HEK293 (cell line): ENCODE results near the gene FCRL1.

Experiments used
- CTCF ChIA-PET: fragments of 350-600 bp; formaldehyde crosslinking; extraction: SDS; loops from one replicate; lab custom pipeline; 2021; ENCODE audit warnings: antibody characterized with exemption; lab: Yijun Ruan, JAX
- POLR2A ChIA-PET: fragments of 300-600 bp; formaldehyde crosslinking; extraction: SDS; loops from one replicate; lab custom pipeline; 2020; ENCODE audit warnings: antibody characterized with exemption, inconsistent platforms; lab: Yijun Ruan, JAX
- H3K27ac ChIP-seq: fragments of 200-500 bp; sonication (Bioruptor generic); 2 replicates; pipeline ENCODE4 v1.5.1; 2014; ENCODE audit warnings: low read depth, low read length, control low read depth, inconsistent platforms; ENCODE audit errors: extremely low read depth
- H3K36me3 ChIP-seq, 2 experiments: fragments of 200-500 bp in 1 of 2; sonication (Bioruptor generic) in 1 of 2; 1 replicate in 1 of 2; 2 replicates in 1 of 2; pipeline ENCODE4 v1.5.1; 2014 to 2017; ENCODE audit warnings: inconsistent platforms in 2 of 2, low read length in 2 of 2; ENCODE audit not compliant: control insufficient read depth in 2 of 2, insufficient read depth in 1 of 2
- H3K4me1 ChIP-seq: fragments of 200-500 bp; sonication (Bioruptor generic); 2 replicates; pipeline ENCODE4 v1.5.1; 2014; ENCODE audit warnings: mild to moderate bottlenecking, low read length, inconsistent platforms; ENCODE audit not compliant: control insufficient read depth, insufficient read depth
- H3K4me3 ChIP-seq: 2 replicates; pipeline ENCODE4 v1.5.1; 2011; ENCODE audit warnings: low read depth, mild to moderate bottlenecking, control low read depth, low read length, moderate library complexity
- H3K9me3 ChIP-seq: fragments of 200-500 bp; sonication (Bioruptor generic); 2 replicates; pipeline ENCODE4 v1.5.1; 2014; ENCODE audit warnings: low read depth, low read length, inconsistent platforms; ENCODE audit not compliant: control insufficient read depth, insufficient read depth
- ELK4 ChIP-seq: IDR thresholded peaks from 2 replicates; pipeline ENCODE4 v1.6.1; 2011; ENCODE audit warnings: mild to moderate bottlenecking, low read depth, low read length, borderline replicate concordance
- HOXC10 ChIP-seq: sonication (generic); formaldehyde crosslinking; IDR thresholded peaks from 2 replicates; pipeline ENCODE4 v1.8.1; 2023; ENCODE audit warnings: mild to moderate bottlenecking, missing genetic modification reagents
- IKZF3 ChIP-seq: fragments of 450-650 bp; IDR thresholded peaks from 2 replicates; pipeline ENCODE4 v1.5.0; 2018; ENCODE audit warnings: missing biosample characterization, mild to moderate bottlenecking, missing genetic modification characterization, moderate library complexity
- SP2 ChIP-seq: fragments of 450-650 bp; formaldehyde crosslinking; IDR thresholded peaks from 2 replicates; pipeline ENCODE4 v1.5.1; 2016; ENCODE audit warnings: missing biosample characterization, missing genetic modification characterization
- ZBTB1 ChIP-seq: fragments of 450-650 bp; formaldehyde crosslinking; IDR thresholded peaks from 2 replicates; pipeline ENCODE4 v1.5.1; 2016; ENCODE audit warnings: missing biosample characterization, missing genetic modification characterization
- ZBTB11 ChIP-seq: fragments of 450-650 bp; formaldehyde crosslinking; conservative IDR thresholded peaks from 2 replicates; pipeline ENCODE4 v1.5.1; 2016; ENCODE audit warnings: low read depth, missing biosample characterization, missing genetic modification characterization
- ZBTB7A ChIP-seq: fragments of 450-650 bp; formaldehyde crosslinking; IDR thresholded peaks from 2 replicates; pipeline ENCODE4 v1.5.1; 2016; ENCODE audit warnings: low read depth, missing biosample characterization, missing genetic modification characterization
- ZNF132 ChIP-seq: fragments of 450-650 bp; formaldehyde crosslinking; IDR thresholded peaks from 2 replicates; pipeline ENCODE4 v1.5.1; 2017; ENCODE audit warnings: missing biosample characterization, missing genetic modification characterization, borderline replicate concordance
- ZNF18 ChIP-seq: fragments of 450-650 bp; formaldehyde crosslinking; IDR thresholded peaks from 2 replicates; pipeline ENCODE4 v1.5.1; 2016; ENCODE audit warnings: missing biosample characterization, missing genetic modification characterization
- ZNF335 ChIP-seq: fragments of 450-650 bp; formaldehyde crosslinking; conservative IDR thresholded peaks from 2 replicates; pipeline ENCODE4 v1.5.1; 2016; ENCODE audit warnings: missing biosample characterization, missing genetic modification characterization
- ZNF350 ChIP-seq: fragments of 450-650 bp; formaldehyde crosslinking; IDR thresholded peaks from 2 replicates; pipeline ENCODE4 v1.5.0; 2017; ENCODE audit warnings: missing biosample characterization, mild to moderate bottlenecking, missing genetic modification characterization
- ZNF354C ChIP-seq: fragments of 450-650 bp; formaldehyde crosslinking; IDR thresholded peaks from 2 replicates; pipeline ENCODE4 v1.5.1; 2016; ENCODE audit warnings: missing biosample characterization, missing genetic modification characterization, low read depth, borderline replicate concordance
- ZNF366 ChIP-seq: fragments of 450-650 bp; formaldehyde crosslinking; conservative IDR thresholded peaks from 2 replicates; pipeline ENCODE4 v1.5.1; 2016; ENCODE audit warnings: missing biosample characterization, missing genetic modification characterization
- ZNF416 ChIP-seq: fragments of 450-650 bp; formaldehyde crosslinking; IDR thresholded peaks from 2 replicates; pipeline ENCODE4 v1.5.1; 2016; ENCODE audit warnings: missing biosample characterization, missing genetic modification characterization
- ZNF488 ChIP-seq: fragments of 450-650 bp; formaldehyde crosslinking; IDR thresholded peaks from 2 replicates; pipeline ENCODE4 v1.5.1; 2016; ENCODE audit warnings: missing biosample characterization, missing genetic modification characterization
- ZNF558 ChIP-seq: fragments of 450-650 bp; formaldehyde crosslinking; IDR thresholded peaks from 2 replicates; pipeline ENCODE4 v1.5.1; 2016; ENCODE audit warnings: missing biosample characterization, missing genetic modification characterization
- ZNF626 ChIP-seq: fragments of 450-650 bp; sonication (Bioruptor Pico); formaldehyde crosslinking; IDR thresholded peaks from 2 replicates; pipeline ENCODE4 v1.5.1; 2018; ENCODE audit warnings: missing biosample characterization, missing genetic modification characterization, inconsistent platforms
- ZNF629 ChIP-seq: fragments of 450-650 bp; formaldehyde crosslinking; IDR thresholded peaks from 2 replicates; pipeline ENCODE4 v1.5.1; 2017; ENCODE audit warnings: missing biosample characterization, missing genetic modification characterization
- ZNF701 ChIP-seq: fragments of 450-650 bp; formaldehyde crosslinking; IDR thresholded peaks from 2 replicates; pipeline ENCODE4 v1.5.1; 2016; ENCODE audit warnings: missing biosample characterization, missing genetic modification characterization
- ZNF792 ChIP-seq: fragments of 450-650 bp; formaldehyde crosslinking; IDR thresholded peaks from 2 replicates; pipeline ENCODE4 v1.5.1; 2016; ENCODE audit warnings: missing biosample characterization, missing genetic modification characterization
- ZSCAN30 ChIP-seq: fragments of 450-650 bp; IDR thresholded peaks from 2 replicates; pipeline ENCODE4 v1.5.1; 2018; ENCODE audit warnings: missing biosample characterization, mild to moderate bottlenecking, missing genetic modification characterization, moderate library complexity
- ZXDB ChIP-seq: fragments of 450-650 bp; formaldehyde crosslinking; IDR thresholded peaks from 2 replicates; pipeline ENCODE4 v1.5.1; 2016; ENCODE audit warnings: missing biosample characterization, missing genetic modification characterization
- TF ChIP-seq, protein P1 (sequence below): fragments of 450-650 bp; formaldehyde crosslinking; IDR thresholded peaks from 2 replicates; pipeline ENCODE4 v1.5.1; 2017; ENCODE audit warnings: missing biosample characterization, missing genetic modification characterization
- TF ChIP-seq, protein P2 (sequence below): fragments of 450-650 bp; formaldehyde crosslinking; IDR thresholded peaks from 2 replicates; pipeline ENCODE4 v1.5.1; 2017; ENCODE audit warnings: missing biosample characterization, missing genetic modification characterization

The FCRL1 gene

GRCh38 chr1:157829210-157829609 is 9.3 kb upstream of the FCRL1 start:
- ChIA-PET POLR2A (no interaction called here), CTCF (interaction anchor here (0.6 kb wide), 4 partner anchors 22 to 255 kb away, joined by 3 to 4 read pairs (median 3); no protein-coding TSS in a partner anchor)
- no peak overlapping the region for H3K4me3 ChIP-seq
- no peaks in the 10 kb centered on the region for H3K4me1 ChIP-seq
- no peaks in the 10 kb centered on the region for H3K36me3 ChIP-seq
- TF ChIP-seq ELK4 (no peak), SP2 (no peak), ZNF350 (tag by site-specific recombination) (no peak), ZBTB11 (tag by site-specific recombination) (no peak), ZNF558 (tag by site-specific recombination) (no peak), IKZF3 (tag by site-specific recombination) (no peak), ZNF335 (tag by site-specific recombination) (no peak), ZNF629 (tag by site-specific recombination) (no peak), ZNF488 (tag by site-specific recombination) (no peak), HOXC10 (CRISPR knock-in tag) (no peak), ZNF18 (tag by site-specific recombination) (no peak)
- H3K27ac ChIP-seq: no peak overlapping the region
- H3K9me3 ChIP-seq: no peaks in the 10 kb centered on the region

DNA sequence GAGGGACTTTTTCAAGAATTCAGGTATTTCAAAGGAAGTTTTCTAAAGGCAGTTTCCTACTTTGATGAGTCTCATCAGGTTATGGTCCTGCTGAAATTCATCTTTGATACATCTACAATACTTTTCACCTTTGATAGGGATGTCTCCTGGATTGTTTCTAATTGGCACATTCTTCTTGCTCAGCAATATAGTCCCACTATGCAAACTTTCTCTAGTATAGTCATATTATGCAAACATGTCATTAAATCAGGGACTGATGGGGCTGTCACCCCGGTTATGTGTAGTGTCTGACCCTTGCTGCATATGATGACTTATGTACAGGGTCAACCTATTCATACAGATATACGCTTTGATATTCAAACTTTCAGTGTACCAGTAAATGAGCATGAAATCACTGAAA is 379 bp upstream of the FCRL1 start:
- no peak overlapping the region for H3K4me3 ChIP-seq

GRCh38 chr1:157819215-157819614 is 705 bp downstream of the FCRL1 start:
- Histone ChIP-seq H3K4me3 (no peak overlapping the region), H3K9me3 (no peaks in the 10 kb centered on the region), H3K36me3 (no peaks in the 10 kb centered on the region), H3K27ac (no peak overlapping the region), H3K4me1 (no peaks in the 10 kb centered on the region)
- CTCF ChIA-PET: interaction anchor here (0.6 kb wide), 1 partner anchor 685 kb away, joined by 3 read pairs; no protein-coding TSS in a partner anchor
- POLR2A ChIA-PET: no interaction called here
- TF ChIP-seq ZSCAN30 (tag by site-specific recombination): no peak
- TF ChIP-seq ZXDB (tag by site-specific recombination): no peak
- no peak for TF ChIP-seq ZNF354C
- TF ChIP-seq, protein P1, sequence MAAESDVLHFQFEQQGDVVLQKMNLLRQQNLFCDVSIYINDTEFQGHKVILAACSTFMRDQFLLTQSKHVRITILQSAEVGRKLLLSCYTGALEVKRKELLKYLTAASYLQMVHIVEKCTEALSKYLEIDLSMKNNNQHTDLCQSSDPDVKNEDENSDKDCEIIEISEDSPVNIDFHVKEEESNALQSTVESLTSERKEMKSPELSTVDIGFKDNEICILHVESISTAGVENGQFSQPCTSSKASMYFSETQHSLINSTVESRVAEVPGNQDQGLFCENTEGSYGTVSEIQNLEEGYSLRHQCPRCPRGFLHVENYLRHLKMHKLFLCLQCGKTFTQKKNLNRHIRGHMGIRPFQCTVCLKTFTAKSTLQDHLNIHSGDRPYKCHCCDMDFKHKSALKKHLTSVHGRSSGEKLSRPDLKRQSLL (tag by site-specific recombination): no peak
- no peak for TF ChIP-seq ZNF626
- no peak for TF ChIP-seq ZNF416 (tag by site-specific recombination)
- TF ChIP-seq ZNF366 (tag by site-specific recombination): no peak
- TF ChIP-seq, protein P2, sequence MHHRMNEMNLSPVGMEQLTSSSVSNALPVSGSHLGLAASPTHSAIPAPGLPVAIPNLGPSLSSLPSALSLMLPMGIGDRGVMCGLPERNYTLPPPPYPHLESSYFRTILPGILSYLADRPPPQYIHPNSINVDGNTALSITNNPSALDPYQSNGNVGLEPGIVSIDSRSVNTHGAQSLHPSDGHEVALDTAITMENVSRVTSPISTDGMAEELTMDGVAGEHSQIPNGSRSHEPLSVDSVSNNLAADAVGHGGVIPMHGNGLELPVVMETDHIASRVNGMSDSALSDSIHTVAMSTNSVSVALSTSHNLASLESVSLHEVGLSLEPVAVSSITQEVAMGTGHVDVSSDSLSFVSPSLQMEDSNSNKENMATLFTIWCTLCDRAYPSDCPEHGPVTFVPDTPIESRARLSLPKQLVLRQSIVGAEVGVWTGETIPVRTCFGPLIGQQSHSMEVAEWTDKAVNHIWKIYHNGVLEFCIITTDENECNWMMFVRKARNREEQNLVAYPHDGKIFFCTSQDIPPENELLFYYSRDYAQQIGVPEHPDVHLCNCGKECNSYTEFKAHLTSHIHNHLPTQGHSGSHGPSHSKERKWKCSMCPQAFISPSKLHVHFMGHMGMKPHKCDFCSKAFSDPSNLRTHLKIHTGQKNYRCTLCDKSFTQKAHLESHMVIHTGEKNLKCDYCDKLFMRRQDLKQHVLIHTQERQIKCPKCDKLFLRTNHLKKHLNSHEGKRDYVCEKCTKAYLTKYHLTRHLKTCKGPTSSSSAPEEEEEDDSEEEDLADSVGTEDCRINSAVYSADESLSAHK: no peak
- no peak for TF ChIP-seq ZBTB7A
- no peak for TF ChIP-seq ZNF701 (tag by site-specific recombination)

More for the DNA sequence above, 379 bp upstream of the FCRL1 start:
- no peak overlapping the region for H3K27ac ChIP-seq
- no peaks in the 10 kb centered on the region for H3K36me3 ChIP-seq
- no peak for TF ChIP-seq ZNF132 (tag by site-specific recombination)
- no peak for TF ChIP-seq ZBTB1
- no peak for TF ChIP-seq ZNF792 (tag by site-specific recombination)
- ChIA-PET POLR2A (no interaction called here), CTCF (interaction anchor here (0.7 kb wide), 1 partner anchor 15 kb away, joined by 3 read pairs; no protein-coding TSS in a partner anchor)
- H3K4me1 ChIP-seq: no peaks in the 10 kb centered on the region
- no peaks in the 10 kb centered on the region for H3K9me3 ChIP-seq
